Activated T-cell treated with anti-CD3 and anti-CD28 coated beads, Interleukin-2, amount 50 U/mL, for 1 hour (primary cell): ENCODE measurements around the gene ITPR2.
"Not testable (repeated sequence)": the region's sequence is repeated elsewhere in the genome, so short reads cannot be mapped to it uniquely, and the experiment has no call there.

Experiments used
- DNase-seq: peaks from one replicate; pipeline ENCODE4 v3.0.0-alpha.2; 2020

Gene ITPR2

DNA sequence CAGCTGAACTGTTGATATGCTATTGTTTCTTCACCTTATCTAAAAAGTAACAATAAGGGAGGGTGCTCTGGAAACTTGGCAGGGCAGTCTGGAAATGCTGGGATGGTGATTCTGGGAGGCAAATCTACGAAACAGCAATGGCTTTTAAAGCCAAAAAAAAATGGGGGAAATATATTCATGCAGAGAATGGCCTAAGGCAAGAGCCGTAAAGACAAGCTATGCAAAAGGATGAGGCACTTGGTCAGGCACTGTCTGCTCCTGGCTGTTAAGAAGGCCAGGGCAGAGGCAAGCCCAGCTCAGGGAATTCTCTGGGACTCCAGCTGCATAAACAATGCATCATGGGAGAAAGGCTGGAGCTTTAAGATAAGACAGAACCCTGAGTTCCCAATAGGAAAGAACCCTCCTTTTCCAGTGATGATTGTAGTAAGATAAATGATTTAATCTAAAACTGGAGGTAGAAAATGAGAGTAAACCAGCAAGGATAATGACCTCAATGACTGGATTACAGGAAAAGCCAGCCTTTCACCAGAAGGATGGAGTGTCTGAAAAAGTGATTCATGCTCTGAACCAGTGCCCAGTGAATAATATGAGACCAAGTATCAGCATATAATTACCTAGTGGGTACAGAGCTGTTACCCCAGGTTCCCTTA, 46.0 kb downstream of the ITPR2 start:
- no peak for DNase-seq

DNA sequence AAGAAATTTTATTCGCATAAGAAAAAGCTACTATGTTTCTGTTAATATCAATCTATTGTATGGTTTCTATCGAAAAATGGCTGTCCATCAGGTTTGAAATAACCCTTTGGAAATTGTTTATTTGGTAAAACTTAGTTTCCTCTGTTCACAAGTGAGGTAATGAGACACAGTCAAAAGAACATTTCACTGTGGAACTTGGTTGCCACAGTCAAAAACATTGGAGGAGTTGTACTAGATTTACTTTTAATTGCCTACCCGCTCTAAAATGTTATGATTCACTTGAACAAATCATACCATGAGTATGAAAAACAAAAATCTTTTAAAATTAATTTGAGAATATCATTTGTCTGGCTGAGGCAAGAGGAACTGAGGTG, 46.5 kb downstream of the ITPR2 start:
- DNase-seq, result no peak

- DNase-seq, result not testable (repeated sequence)
Observed at GRCh38 chr12:26783816-26784379, 49.1 kb downstream of the ITPR2 start.

GRCh38 chr12:26783131-26783526, 49.9 kb downstream of the ITPR2 start:
- no peak for DNase-seq

DNA sequence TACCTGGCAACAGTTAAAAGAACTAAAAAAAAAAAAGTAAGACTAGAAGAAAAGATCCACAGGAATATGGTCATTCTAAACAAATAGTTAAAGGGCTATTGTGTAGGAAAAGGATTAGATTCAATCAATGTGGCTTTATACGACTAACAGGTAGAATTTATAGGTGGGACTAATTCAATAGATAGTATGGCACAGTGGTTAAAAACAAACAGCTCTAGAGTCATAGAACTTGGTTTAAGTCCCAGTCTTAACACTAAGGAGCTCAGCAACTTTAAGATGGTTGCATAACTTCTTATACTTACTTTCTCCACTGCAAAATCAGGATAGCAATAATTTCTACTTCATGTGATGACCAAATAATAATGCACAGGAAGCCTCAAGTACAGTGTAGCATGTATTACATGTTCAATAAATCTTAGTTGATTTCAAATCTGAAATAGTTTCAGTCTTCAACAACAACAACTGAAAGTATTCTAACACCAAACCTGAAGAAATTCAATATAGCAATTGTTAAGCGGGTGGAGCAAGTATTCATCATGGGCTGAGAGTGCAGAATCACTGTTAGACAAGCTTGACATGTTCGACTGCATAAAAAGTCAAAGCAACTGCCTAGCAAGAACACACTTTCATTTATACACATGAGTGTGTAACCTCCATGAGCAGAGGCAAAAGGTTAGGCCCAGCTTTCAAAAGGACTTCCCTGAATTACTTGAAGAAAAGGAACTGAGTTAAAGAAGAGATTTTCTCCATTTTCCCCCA, 50.4 kb downstream of the ITPR2 start:
- no peak for DNase-seq

GRCh38 chr12:26780656-26781055, 52.3 kb downstream of the ITPR2 start:
- DNase-seq, result not testable (repeated sequence)

DNA sequence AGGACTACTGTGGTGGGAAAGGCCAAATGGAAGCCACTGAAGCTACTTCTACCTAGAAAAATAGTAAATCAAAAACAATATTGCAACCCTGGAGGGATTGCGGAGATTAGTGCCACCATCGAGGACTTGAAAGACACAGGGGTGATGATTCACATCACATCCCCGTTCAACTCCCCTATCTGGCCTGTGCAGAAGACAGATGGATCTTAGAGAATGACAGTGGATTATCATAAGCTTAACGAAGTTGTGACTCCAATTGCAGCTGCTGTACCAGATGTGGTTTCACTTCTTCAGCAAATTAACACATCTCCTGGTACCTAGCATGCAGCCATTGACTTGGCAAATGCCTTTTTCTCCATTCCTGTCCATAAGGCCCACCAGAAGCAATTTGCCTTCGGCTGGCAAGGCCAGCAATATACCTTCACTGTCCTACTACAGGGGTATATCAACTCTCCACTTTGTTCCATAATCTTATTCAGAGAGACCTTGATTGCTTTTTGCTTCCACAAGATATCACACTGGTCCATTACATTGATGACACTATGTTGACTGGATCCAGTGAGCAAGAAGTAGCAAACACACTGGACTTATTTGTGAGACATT, 54.7 kb downstream of the ITPR2 start:
- DNase-seq, result not testable (repeated sequence)

DNA sequence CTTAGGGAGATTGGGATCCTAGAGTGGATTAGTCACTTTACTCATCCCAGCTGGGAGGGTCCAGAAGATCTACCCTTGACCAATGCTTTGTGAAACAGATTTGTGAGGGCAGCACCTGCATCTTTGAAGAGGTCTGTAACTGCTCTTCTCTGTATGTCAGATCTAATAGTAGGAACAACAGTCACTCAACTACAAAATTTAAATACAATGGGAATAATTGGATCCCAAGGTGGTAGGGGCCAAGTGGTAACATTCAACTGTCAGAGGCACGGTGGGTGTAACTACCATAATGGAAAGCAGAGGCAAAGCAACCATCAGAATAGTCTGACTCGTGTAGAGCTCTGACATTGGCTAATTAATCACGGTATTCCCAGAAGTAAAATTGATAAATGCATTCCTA, 55.8 kb downstream of the ITPR2 start:
- no peak for DNase-seq

DNA sequence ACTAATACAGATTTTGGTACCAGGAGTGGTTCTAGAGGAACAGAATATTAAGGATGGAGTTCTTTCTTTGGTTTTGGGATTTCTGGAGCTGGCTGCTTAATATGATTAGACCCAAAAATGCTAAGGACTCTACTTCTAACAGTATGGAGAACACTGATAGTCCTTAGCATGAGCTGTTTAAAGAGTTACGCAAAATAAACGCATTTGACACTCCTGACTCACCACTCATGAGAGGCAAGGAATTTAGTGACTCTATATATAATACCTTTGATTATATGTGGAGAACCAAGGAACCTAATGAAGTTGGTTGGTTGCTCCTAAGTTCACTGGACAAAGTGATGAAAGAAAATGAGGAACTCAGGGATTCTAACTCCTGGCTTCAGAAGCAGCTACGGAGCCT, 57.0 kb downstream of the ITPR2 start:
- not testable (repeated sequence) for DNase-seq

DNA sequence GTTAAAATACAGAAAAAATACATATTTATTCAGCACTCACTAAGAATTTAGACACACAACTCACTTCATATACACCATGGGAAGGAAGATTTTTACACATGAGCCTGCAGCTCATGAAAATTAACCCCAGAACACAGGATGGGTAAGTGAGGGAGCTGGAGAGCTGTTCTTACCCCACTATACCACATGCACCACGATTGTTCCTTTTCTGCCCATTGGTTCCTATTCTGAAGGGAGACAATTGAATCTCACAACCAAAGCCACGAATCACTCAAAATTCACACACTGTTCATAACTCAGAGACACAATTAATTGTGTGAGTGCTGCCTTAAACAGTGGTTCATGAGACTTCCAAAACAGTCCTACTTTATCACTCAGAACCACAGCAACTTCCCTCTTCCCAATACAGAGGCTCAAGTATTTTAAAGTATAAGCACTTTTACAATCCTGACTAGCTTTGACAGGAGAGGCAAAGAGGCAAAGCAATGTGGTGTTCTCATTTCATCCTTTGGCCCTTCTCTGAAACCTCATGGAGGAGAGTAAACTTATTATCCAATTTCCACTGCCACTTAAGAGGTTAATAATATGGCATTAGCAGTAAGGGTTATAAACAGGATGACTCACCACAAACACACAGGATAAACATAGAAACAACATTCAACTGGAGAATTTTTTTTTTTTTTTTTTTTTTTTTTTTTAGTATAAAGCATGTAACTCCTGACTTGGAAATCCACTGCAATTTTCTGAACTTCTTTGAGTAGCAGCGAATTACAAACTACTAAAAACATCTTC, 59.5 kb downstream of the ITPR2 start:
- no peak for DNase-seq

DNA sequence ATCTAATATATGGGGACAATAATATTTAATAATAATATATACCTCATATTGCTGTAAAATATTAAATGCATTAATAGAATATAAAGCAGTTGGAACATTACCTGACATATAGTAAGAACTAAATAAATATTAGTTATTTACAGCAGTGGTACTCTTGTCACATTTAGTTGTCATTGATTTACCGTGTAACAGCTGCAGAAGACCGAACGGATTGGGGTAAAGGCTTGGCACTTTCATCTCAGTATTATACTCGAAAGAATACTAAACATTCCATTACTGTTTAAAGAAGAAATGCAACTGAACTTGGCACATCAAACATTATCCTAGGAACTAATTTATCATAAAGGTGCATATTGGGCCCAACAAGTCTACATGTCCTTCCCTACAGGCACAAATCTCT, 61.1 kb downstream of the ITPR2 start:
- no peak for DNase-seq

GRCh38 chr12:26770239-26771070, 62.5 kb downstream of the ITPR2 start:
- DNase-seq, result no peak

- no peak for DNase-seq
Observed at GRCh38 chr12:26769611-26770010, 63.4 kb downstream of the ITPR2 start.

- no peak for DNase-seq
Observed at GRCh38 chr12:26768611-26769603, 64.1 kb downstream of the ITPR2 start.

DNA sequence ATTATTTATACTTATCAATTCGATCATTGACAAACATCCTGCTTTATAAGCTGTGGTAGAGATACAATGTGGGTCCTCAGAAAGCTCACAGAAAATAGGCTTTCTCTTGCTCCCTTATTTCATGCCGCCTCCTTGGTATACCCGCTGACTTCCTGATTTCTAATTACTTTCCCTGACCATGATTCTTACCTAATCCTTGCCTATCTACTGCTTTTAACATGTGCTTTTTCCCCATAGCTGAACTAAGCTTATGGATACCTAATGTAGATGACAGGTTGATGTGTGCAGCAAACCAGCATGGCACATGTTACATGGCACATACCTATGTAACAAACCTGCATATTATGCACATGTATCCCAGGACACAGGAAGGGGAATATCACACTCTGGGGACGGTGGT, 65.1 kb downstream of the ITPR2 start:
- no peak for DNase-seq

DNA sequence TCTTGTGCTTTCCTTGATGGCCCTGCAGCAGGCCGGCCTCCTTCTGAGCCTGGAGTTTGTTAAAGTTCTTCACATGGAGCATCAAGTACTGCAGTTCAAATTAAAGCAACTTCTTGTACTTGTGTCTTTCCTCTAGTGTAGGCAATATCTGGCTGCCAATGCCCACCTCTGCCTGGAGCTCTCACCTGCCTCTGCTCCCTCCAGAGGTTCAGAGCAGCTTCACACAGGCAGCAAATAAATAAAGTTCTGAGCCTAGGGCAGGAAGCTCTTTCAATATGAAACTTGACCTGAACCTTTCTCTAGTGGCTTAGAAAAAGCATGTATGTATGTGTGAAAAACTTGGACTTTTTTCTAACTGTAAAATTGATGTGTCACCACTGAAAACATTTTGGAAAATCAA, 65.9 kb downstream of the ITPR2 start:
- DNase-seq, result no peak

DNA sequence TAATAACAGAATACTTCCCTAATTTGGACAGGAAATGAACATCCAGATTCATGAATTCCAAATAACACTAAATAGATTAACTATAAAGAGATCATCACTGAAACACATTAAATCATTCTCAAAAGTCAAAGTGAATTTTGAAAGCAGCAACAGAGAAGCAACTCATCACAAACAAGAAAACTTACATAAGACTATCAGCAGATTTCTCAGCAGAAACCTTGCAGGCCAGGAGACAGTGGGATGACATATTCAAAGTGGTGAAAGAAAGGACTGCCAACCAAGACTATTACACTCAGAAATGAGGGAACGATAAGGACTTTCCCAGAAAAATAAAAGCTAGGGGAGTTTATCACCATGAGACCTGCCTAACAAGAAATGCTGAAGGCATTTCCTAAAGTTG, 70.8 kb downstream of the ITPR2 start:
- no peak for DNase-seq

DNA sequence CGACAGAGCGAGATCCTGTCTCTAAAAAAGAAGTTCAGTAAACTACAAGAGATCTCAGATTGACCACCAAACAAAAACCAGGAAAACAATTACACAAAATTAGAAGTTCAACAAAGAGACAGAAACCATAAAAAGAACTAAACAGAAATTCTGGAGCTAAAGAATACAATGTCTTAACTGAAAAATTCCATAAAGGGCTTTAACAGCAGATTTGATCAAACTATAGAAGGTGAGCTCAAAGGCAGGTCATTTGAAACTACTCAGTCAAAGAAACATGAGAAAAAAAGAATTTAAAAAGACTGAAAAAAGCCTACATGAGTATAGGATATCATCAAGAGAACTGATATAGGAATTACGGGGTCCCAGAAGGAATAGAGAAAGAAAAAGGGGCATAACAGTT, 71.2 kb downstream of the ITPR2 start:
- no peak for DNase-seq

DNA sequence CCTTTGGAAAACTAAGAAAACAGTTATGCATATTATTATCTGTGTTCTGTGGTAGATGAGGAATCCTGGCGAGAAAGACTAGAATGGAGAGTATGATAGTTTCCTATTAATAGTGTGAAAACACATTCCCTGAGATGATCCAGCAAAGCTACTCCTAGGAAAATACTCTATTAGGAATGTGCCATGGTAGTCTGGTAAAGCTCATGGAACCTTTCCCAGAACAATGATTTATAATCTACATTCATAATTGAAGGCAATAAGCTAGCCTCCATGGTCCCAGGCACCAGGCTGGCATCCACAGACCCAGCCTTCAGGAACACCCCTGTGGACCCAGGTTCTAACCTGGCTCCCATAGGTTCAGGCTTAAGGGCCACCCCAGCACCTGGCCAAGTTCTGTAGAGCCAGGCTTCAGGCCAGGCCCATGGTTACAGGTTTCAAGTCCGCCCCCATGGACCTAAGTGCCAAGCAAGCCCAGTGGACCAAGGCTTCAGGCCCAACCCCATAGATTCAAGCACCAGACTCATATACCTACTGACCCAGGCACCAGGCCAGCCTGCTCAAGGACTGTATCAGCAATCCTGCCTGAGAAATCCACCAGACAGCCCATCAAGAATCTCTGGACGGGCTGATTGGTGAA, 72.2 kb downstream of the ITPR2 start:
- DNase-seq, result no peak

DNA sequence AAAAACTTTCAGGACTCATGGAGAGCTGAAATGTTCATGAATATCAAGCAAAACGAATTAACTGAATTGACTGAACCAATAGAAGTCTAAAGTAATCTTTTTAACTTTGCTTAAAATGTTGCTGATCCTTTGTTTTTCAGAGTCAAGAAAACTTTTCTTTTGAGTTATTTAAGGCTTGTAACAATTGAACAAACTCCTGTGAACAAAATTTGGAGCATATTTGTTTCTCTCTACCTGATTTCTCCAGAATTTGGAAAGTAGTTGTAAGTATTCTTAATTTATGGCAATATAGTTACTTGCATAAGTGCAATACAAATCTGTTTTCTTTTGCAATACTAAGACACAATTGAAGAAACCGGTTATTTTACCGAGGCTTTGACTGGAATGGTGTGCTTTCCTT, 77.6 kb downstream of the ITPR2 start:
- DNase-seq, result not testable (repeated sequence)
